Progenitor cell of endocrine pancreas (in vitro differentiated cells): ENCODE results near the gene NRSN2. TPM values are rescaled to one million over a fixed set of nuclear protein-coding genes. Genes with fewer than 3 reads are reported as not detected.

Experiments used
- DNase-seq: peaks from one replicate; pipeline ENCODE4 v3.0.0; 2021; ENCODE audit warnings: low spot score; ENCODE audit not compliant: unreplicated experiment
- H3K27ac Mint-ChIP-seq: 2 replicates; pipeline ENCODE4 v1.8.0; 2021; ENCODE audit warnings: mild to moderate bottlenecking, moderate library complexity, mixed read lengths
- H3K27me3 Mint-ChIP-seq: 2 replicates; pipeline ENCODE4 v1.8.0; 2021; ENCODE audit warnings: mixed read lengths
- H3K36me3 Mint-ChIP-seq: 2 replicates; pipeline ENCODE4 v1.8.0; 2022; ENCODE audit warnings: mixed read lengths; ENCODE audit not compliant: insufficient read depth
- H3K4me1 Mint-ChIP-seq: 2 replicates; pipeline ENCODE4 v1.8.0; 2021; ENCODE audit warnings: low read depth, mixed read lengths
- H3K4me3 Mint-ChIP-seq: 2 replicates; pipeline ENCODE4 v1.8.0; 2021; ENCODE audit warnings: low read depth, mild to moderate bottlenecking, moderate library complexity, mixed read lengths
- H3K9me3 Mint-ChIP-seq: 2 replicates; pipeline ENCODE4 v1.8.0; 2021; ENCODE audit warnings: low read depth, mixed read lengths
- total RNA-seq: library from RNA; stranded (reverse); gene quantifications from 2 replicates; pipeline ENCODE4 v1.2.1, GENCODE V29; 2021
- TF ChIP-seq, protein P1 (sequence below): fragments of 200-600 bp; sonication (generic); IDR thresholded peaks from one replicate; pipeline ENCODE4 v1.5.0; 2021; ENCODE audit warnings: antibody characterized with exemption, mild to moderate bottlenecking; ENCODE audit not compliant: unreplicated experiment

NRSN2 gene
- total RNA-seq, 1 donor from 2014 or later: 33.0 TPM

DNA sequence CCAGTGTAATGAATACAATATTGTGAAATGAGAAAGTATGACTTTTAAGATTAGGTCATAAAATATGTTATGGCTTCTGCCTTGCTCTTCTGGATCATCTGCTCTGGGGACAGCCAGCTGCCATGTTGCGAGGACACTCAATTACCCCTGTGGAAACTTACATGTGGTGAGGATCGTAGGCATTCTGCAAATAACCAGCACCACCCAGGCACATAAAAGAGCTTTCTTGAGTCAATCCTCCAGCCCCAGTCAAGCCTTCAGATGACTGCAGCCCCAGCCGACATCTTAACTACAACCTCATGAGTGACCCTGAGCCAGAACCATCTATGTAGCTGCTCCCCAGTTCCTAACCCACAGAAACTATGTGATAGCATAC lies 56.7 kb downstream of the NRSN2 start:
- no peak for DNase-seq
- H3K36me3 Mint-ChIP-seq: no peaks in the 10 kb centered on the region
- H3K27ac Mint-ChIP-seq: no peak overlapping the region
- TF ChIP-seq, protein P1, sequence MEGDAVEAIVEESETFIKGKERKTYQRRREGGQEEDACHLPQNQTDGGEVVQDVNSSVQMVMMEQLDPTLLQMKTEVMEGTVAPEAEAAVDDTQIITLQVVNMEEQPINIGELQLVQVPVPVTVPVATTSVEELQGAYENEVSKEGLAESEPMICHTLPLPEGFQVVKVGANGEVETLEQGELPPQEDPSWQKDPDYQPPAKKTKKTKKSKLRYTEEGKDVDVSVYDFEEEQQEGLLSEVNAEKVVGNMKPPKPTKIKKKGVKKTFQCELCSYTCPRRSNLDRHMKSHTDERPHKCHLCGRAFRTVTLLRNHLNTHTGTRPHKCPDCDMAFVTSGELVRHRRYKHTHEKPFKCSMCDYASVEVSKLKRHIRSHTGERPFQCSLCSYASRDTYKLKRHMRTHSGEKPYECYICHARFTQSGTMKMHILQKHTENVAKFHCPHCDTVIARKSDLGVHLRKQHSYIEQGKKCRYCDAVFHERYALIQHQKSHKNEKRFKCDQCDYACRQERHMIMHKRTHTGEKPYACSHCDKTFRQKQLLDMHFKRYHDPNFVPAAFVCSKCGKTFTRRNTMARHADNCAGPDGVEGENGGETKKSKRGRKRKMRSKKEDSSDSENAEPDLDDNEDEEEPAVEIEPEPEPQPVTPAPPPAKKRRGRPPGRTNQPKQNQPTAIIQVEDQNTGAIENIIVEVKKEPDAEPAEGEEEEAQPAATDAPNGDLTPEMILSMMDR: no peak
- H3K4me1 Mint-ChIP-seq: peaks cover 10% of the 10 kb centered on the region
- H3K4me3 Mint-ChIP-seq: no peak overlapping the region
- peaks cover 8% of the 10 kb centered on the region for H3K27me3 Mint-ChIP-seq
- peaks cover 4% of the 10 kb centered on the region for H3K9me3 Mint-ChIP-seq

DNA sequence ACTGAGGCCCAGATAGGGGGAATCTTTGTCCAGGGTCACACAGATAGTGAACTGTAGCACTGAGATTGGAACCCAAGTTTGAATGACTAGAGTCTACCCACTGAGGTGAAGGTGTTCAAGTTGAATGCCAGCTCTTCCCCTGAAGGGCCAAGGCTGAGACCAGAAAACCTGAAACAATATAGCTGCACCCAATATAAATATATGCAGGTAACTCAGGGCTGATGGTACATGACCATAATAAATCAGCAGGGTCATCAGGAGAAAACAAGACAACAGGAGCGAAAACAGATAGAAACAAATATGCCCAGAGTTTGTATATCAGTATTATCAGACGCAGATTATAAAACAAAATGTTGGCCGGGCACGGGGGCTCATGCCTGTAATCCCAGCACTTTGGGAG lies 57.2 kb downstream of the NRSN2 start:
- peaks cover 8% of the 10 kb centered on the region for H3K27me3 Mint-ChIP-seq
- H3K36me3 Mint-ChIP-seq: no peaks in the 10 kb centered on the region
- no peak for DNase-seq
- H3K27ac Mint-ChIP-seq: no peak overlapping the region
- peaks cover 13% of the 10 kb centered on the region for H3K4me1 Mint-ChIP-seq
- TF ChIP-seq, protein P1: no peak
- peaks cover 4% of the 10 kb centered on the region for H3K9me3 Mint-ChIP-seq
- H3K4me3 Mint-ChIP-seq: no peak overlapping the region

Other genes with a start within 250 kb of the NRSN2 start
- gene DEFB126, start 204.5 kb upstream of the NRSN2 start, total RNA-seq: not detected in 2 replicates
- gene DEFB127, start 189.7 kb upstream of the NRSN2 start, total RNA-seq: not detected in 2 replicates
- not detected in 2 replicates for gene DEFB128, start 157.4 kb upstream of the NRSN2 start, total RNA-seq
- not detected in 2 replicates for gene DEFB129, start 119.9 kb upstream of the NRSN2 start, total RNA-seq
- gene DEFB132, start 89.4 kb upstream of the NRSN2 start, total RNA-seq: not detected in 2 replicates
- gene C20orf96, start 56.4 kb upstream of the NRSN2 start, total RNA-seq: 69.9 and 70.1 TPM in 2 replicates
- gene ZCCHC3, start 49.5 kb upstream of the NRSN2 start, total RNA-seq: 30.5 and 31.2 TPM in 2 replicates
- 54.8 and 59.0 TPM in 2 replicates for gene SOX12, start 21.6 kb upstream of the NRSN2 start, total RNA-seq
- gene TRIB3, start 33.6 kb downstream of the NRSN2 start, total RNA-seq: 5.2 and 7.8 TPM in 2 replicates
- gene RBCK1, start 61.2 kb downstream of the NRSN2 start, total RNA-seq: 92.7 and 108 TPM in 2 replicates
- 30.3 and 33.2 TPM in 2 replicates for gene TBC1D20, start 115.4 kb downstream of the NRSN2 start, total RNA-seq
- 175 and 185 TPM in 2 replicates for gene CSNK2A1, start 196.7 kb downstream of the NRSN2 start, total RNA-seq